Neuronal stem cell (in vitro differentiated cells): Measurements from ENCODE around the gene TMEM63C.

ENCODE experiments used
- DNase-seq: peaks from one replicate; pipeline ENCODE4 v3.0.0-alpha.2; 2013; ENCODE audit warnings: low spot score
- H2AFZ ChIP-seq: one replicate; pipeline ENCODE4 v1.6.1; 2013; ENCODE audit warnings: mild to moderate bottlenecking, low read length, inconsistent platforms
- H2AK5ac ChIP-seq: 2 replicates; pipeline ENCODE4 v1.6.1; 2013; ENCODE audit warnings: low read depth, mild to moderate bottlenecking, inconsistent platforms, low read length, moderate library complexity, mixed read lengths
- H2BK120ac ChIP-seq: 2 replicates; pipeline ENCODE4 v1.6.1; 2013; ENCODE audit warnings: low read depth, mild to moderate bottlenecking, inconsistent platforms, low read length, moderate library complexity, mixed read lengths
- H2BK12ac ChIP-seq: one replicate; pipeline ENCODE4 v1.6.1; 2013; ENCODE audit warnings: low read length, inconsistent platforms
- H2BK15ac ChIP-seq: 2 replicates; pipeline ENCODE4 v1.6.1; 2013; ENCODE audit warnings: mild to moderate bottlenecking, low read length, inconsistent platforms, mixed read lengths
- H2BK5ac ChIP-seq: one replicate; pipeline ENCODE4 v1.6.1; 2013; ENCODE audit warnings: inconsistent platforms, mild to moderate bottlenecking, low read length, moderate library complexity
- H3K14ac ChIP-seq: one replicate; pipeline ENCODE4 v1.6.1; 2013; ENCODE audit warnings: low read length, inconsistent platforms
- H3K18ac ChIP-seq: 2 replicates; pipeline ENCODE4 v1.6.1; 2013; ENCODE audit warnings: low read length, inconsistent platforms
- H3K23ac ChIP-seq: 2 replicates; pipeline ENCODE4 v1.6.1; 2013; ENCODE audit warnings: low read depth, mild to moderate bottlenecking, mixed read lengths, low read length, inconsistent platforms; ENCODE audit not compliant: poor library complexity
- H3K27ac ChIP-seq: replicated peaks from 3 replicates; pipeline ENCODE4 v1.5.1; 2013; ENCODE audit warnings: low read length, inconsistent platforms
- H3K27me3 ChIP-seq, 3 experiments: 2 replicates each; pipeline ENCODE4 v1.6.1; 2013; ENCODE audit warnings: low read length in 3 of 3, mild to moderate bottlenecking in 2 of 3, inconsistent platforms in 1 of 3, low read depth in 1 of 3, mixed read lengths in 1 of 3, moderate library complexity in 1 of 3; ENCODE audit not compliant: control insufficient read depth in 3 of 3, insufficient read depth in 3 of 3
- H3K36me3 ChIP-seq, 2 donors: replicated peaks in 1 of 2; 2 replicates each; pipeline ENCODE4 v1.6.1; 2013; ENCODE audit warnings: low read length in 2 of 2; ENCODE audit not compliant: control insufficient read depth in 2 of 2, insufficient read depth in 2 of 2
- H3K4ac ChIP-seq: 2 replicates; pipeline ENCODE4 v1.6.1; 2013; ENCODE audit warnings: inconsistent platforms, mild to moderate bottlenecking, low read length, moderate library complexity
- H3K4me1 ChIP-seq, 2 donors: 1 replicate in 1 of 2; 2 replicates in 1 of 2; pipeline ENCODE4 v1.6.1; 2013; ENCODE audit warnings: low read length in 2 of 2, low read depth in 1 of 2; ENCODE audit not compliant: control insufficient read depth in 2 of 2, insufficient read depth in 1 of 2
- H3K4me2 ChIP-seq: one replicate; pipeline ENCODE4 v1.6.1; 2013; ENCODE audit warnings: mild to moderate bottlenecking, low read length, inconsistent platforms; ENCODE audit not compliant: insufficient read depth, poor library complexity, severe bottlenecking
- H3K4me3 ChIP-seq, 2 donors: 2 replicates each; pipeline ENCODE4 v1.5.1; 2013; ENCODE audit warnings: low read length in 2 of 2, mild to moderate bottlenecking in 2 of 2, inconsistent platforms in 1 of 2, moderate library complexity in 1 of 2
- H3K79me1 ChIP-seq: one replicate; pipeline ENCODE4 v1.6.1; 2013; ENCODE audit warnings: low read depth, mild to moderate bottlenecking, inconsistent platforms, low read length, moderate library complexity
- H3K9ac ChIP-seq: one replicate; pipeline ENCODE4 v1.6.1; 2013; ENCODE audit warnings: mild to moderate bottlenecking, low read depth, low read length, inconsistent platforms; ENCODE audit not compliant: poor library complexity
- H3K9me3 ChIP-seq, 2 donors: replicated peaks in 1 of 2; 2 replicates each; pipeline versions ENCODE3 to v1.6.1; 2013; ENCODE audit warnings: low read length in 2 of 2, mild to moderate bottlenecking in 2 of 2, inconsistent platforms in 1 of 2, low read depth in 1 of 2, mixed read lengths in 1 of 2, moderate library complexity in 1 of 2; ENCODE audit not compliant: control insufficient read depth in 2 of 2, insufficient read depth in 1 of 2
- H4K8ac ChIP-seq: one replicate; pipeline ENCODE4 v1.6.1; 2013; ENCODE audit warnings: low read depth, mild to moderate bottlenecking, inconsistent platforms, low read length, moderate library complexity
- H4K91ac ChIP-seq: one replicate; pipeline ENCODE4 v1.6.1; 2013; ENCODE audit warnings: low read length, low read depth, mild to moderate bottlenecking, inconsistent platforms; ENCODE audit not compliant: poor library complexity
- WGBS, 2 donors: extraction: QIAGEN DNeasy Blood & Tissue Kit; methylation state at CpG; one replicate each; pipeline ENCODE4 v1.1.7; 2013; ENCODE audit warnings: missing lambda C conversion rate in 2 of 2, mixed read lengths in 1 of 2; ENCODE audit not compliant: insufficient read length in 2 of 2, insufficient replicate concordance in 1 of 2; ENCODE audit errors: extremely low coverage in 2 of 2; 5-methylcytosine and 5-hydroxymethylcytosine counted together

TMEM63C gene

DNA sequence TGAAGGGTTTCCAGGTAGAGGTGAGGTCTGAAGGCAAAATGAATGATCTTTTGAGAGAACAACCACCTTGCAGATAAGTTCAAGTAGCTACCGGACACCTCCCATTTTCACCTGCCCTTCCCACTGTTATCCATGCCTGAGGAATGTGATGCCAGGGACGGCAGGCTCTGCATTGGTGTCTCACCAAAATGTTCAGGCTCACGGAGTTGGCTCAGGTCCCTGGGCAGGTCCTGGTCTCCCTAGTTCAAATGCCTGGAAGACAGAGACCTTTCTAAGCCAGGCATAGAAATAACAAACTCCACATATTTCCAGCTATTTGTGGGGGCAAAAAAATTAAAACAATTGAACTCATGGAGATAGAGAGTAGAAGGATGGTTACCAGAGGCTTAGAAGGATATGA, 36.0 kb downstream of the TMEM63C start:
- Histone ChIP-seq H3K27ac (no peak overlapping the region), H3K27me3 (peaks cover 0 to 67% (median 0%) of the 10 kb centered on the region in 3 experiments), H3K4me1 (peaks cover 0 to 11% of the 10 kb centered on the region in 2 donors), H2BK12ac (no peak overlapping the region), H2AK5ac (no peak overlapping the region), H3K23ac (no peak overlapping the region), H3K18ac (no peak overlapping the region), H3K14ac (no peak overlapping the region), H3K79me1 (no peaks in the 10 kb centered on the region), H2BK15ac (no peak overlapping the region), H3K9me3 (no peaks in the 10 kb centered on the region), H3K36me3 (no peaks in the 10 kb centered on the region), H2AFZ (no peak overlapping the region), H3K4me2 (no peak overlapping the region), H4K8ac (no peak overlapping the region), H3K9ac (no peak overlapping the region), H2BK5ac (no peak overlapping the region), H3K4ac (no peak overlapping the region), H2BK120ac (no peak overlapping the region), H3K4me3 (no peak overlapping the region), H4K91ac (no peak overlapping the region)
- DNase-seq = no peak
- no CpG with 5 or more reads among the region's 3 CpGs for WGBS, 2 donors

DNA sequence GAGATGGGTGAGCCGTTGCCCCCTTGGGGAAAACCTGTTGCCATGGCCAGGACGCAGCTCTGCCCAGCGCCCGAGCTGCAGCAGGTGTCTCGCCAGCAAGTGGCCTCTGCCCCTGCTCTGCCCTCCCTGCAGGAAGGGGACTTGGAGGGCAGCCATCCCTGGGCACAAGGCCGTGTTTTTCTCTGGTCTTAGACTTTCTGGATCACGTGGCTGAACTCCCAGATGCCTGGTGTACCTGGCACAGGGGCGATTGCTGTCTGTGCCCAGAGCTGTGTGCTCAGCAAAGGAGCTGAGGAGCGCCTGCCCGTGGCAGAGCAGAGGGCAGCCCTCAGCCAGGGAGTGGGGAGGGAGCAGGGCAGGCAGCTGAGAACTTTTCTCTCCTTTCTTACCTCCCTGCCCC, 38.0 kb downstream of the TMEM63C start:
- H3K14ac ChIP-seq = no peak overlapping the region
- H3K36me3 ChIP-seq = no peaks in the 10 kb centered on the region
- no peak overlapping the region for H3K18ac ChIP-seq
- no peak overlapping the region for H3K4me2 ChIP-seq
- H3K4me1 ChIP-seq = peaks cover 0 to 24% of the 10 kb centered on the region in 2 donors
- no peaks in the 10 kb centered on the region for H3K9me3 ChIP-seq
- H3K79me1 ChIP-seq = no peaks in the 10 kb centered on the region
- H2BK120ac ChIP-seq = no peak overlapping the region
- H3K23ac ChIP-seq = no peak overlapping the region
- no peak overlapping the region for H2BK12ac ChIP-seq
- no CpG with 5 or more reads among the region's 10 CpGs for WGBS, 2 donors
- no peak overlapping the region for H4K8ac ChIP-seq
- H2AFZ ChIP-seq = no peak overlapping the region
- peaks cover 0 to 59% (median 0%) of the 10 kb centered on the region in 3 experiments for H3K27me3 ChIP-seq
- H3K9ac ChIP-seq = no peak overlapping the region
- H3K4me3 ChIP-seq = no peak overlapping the region
- H3K4ac ChIP-seq = no peak overlapping the region
- no peak overlapping the region for H2BK15ac ChIP-seq
- H4K91ac ChIP-seq = no peak overlapping the region
- H2AK5ac ChIP-seq = no peak overlapping the region
- no peak overlapping the region for H3K27ac ChIP-seq
- no peak for DNase-seq
- no peak overlapping the region for H2BK5ac ChIP-seq

- Histone ChIP-seq H2BK5ac (no peak overlapping the region), H3K27me3 (peaks cover 0 to 58% (median 0%) of the 10 kb centered on the region in 3 experiments), H2BK12ac (no peak overlapping the region), H3K23ac (no peak overlapping the region), H2BK15ac (no peak overlapping the region), H2AK5ac (no peak overlapping the region), H3K79me1 (no peaks in the 10 kb centered on the region), H3K9ac (peak overlapping the region; percentile 56), H3K36me3 (no peaks in the 10 kb centered on the region), H3K18ac (peak overlapping the region; percentile 51), H2BK120ac (no peak overlapping the region), H3K14ac (no peak overlapping the region), H3K4me2 (no peak overlapping the region), H3K4me3 (no peak overlapping the region), H4K91ac (no peak overlapping the region), H3K27ac (no peak overlapping the region), H4K8ac (no peak overlapping the region), H3K4ac (no peak overlapping the region), H3K9me3 (no peaks in the 10 kb centered on the region), H2AFZ (no peak overlapping the region), H3K4me1 (peaks cover 0 to 24% of the 10 kb centered on the region in 2 donors)
- WGBS, 2 donors = no CpG with 5 or more reads among the region's 24 CpGs
- no peak for DNase-seq
Observed at GRCh38 chr14:77220246-77221017, 38.8 kb downstream of the TMEM63C start.

DNA sequence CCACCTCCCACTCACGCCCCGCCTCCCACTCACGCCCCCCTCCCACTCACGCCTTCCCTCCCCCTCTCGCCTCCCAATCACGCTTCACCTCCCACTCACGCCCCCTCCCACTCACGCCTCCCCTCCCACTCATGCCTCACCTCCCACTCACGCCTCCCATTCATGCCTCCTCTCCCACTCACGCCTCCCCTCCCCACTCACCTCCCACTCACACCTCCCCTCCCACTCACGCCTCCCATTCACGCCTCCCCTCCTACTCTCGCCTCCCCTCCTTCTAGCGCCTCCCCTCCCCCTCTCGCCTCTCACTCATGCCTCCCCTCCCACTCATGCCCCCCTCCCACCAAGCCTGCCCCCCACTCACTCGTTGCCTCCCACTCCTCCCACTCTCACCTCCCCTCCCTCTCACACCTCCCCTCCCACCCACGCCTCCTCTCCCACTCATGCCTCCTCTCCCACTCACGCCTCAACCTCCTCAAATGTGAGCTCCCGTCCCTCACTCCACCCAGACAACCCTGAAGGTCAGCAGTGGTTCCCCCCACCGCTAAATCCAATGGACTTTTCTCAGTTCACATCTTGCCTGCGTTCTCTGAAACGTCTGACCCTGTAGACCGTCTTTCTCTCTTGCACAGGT, 39.8 kb downstream of the TMEM63C start:
- H3K27me3 ChIP-seq = peaks cover 0 to 55% (median 0%) of the 10 kb centered on the region in 3 experiments

More for the DNA sequence above, 39.8 kb downstream of the TMEM63C start:
- peaks cover 0 to 24% of the 10 kb centered on the region in 2 donors for H3K4me1 ChIP-seq
- no peaks in the 10 kb centered on the region for H3K79me1 ChIP-seq
- H3K4me2 ChIP-seq = no peak overlapping the region
- no peak overlapping the region for H2BK12ac ChIP-seq
- no peak overlapping the region for H4K8ac ChIP-seq
- 92% methylated on average over 2 of the region's 23 CpGs; no CpG with 5 or more reads in 1 of the 2 donors for WGBS, 2 donors
- H2BK120ac ChIP-seq = no peak overlapping the region
- no peak overlapping the region for H3K18ac ChIP-seq
- H2BK5ac ChIP-seq = no peak overlapping the region
- no peak overlapping the region for H4K91ac ChIP-seq
- no peaks in the 10 kb centered on the region for H3K9me3 ChIP-seq
- H2BK15ac ChIP-seq = no peak overlapping the region
- H3K23ac ChIP-seq = no peak overlapping the region
- H3K4me3 ChIP-seq = no peak overlapping the region
- H3K4ac ChIP-seq = no peak overlapping the region
- no peak overlapping the region for H3K27ac ChIP-seq
- no peak for DNase-seq
- H2AFZ ChIP-seq = no peak overlapping the region
- no peak overlapping the region for H3K14ac ChIP-seq
- no peaks in the 10 kb centered on the region for H3K36me3 ChIP-seq
- no peak overlapping the region for H2AK5ac ChIP-seq
- H3K9ac ChIP-seq = no peak overlapping the region
